ENCODE data around the gene HDAC9. TPM values are rescaled to one million over a fixed set of nuclear protein-coding genes. Genes with fewer than 3 reads are reported as not detected.

The HDAC9 gene
- total RNA-seq, 1 experiment from 2014 or later, result 2.5 TPM

DNA sequence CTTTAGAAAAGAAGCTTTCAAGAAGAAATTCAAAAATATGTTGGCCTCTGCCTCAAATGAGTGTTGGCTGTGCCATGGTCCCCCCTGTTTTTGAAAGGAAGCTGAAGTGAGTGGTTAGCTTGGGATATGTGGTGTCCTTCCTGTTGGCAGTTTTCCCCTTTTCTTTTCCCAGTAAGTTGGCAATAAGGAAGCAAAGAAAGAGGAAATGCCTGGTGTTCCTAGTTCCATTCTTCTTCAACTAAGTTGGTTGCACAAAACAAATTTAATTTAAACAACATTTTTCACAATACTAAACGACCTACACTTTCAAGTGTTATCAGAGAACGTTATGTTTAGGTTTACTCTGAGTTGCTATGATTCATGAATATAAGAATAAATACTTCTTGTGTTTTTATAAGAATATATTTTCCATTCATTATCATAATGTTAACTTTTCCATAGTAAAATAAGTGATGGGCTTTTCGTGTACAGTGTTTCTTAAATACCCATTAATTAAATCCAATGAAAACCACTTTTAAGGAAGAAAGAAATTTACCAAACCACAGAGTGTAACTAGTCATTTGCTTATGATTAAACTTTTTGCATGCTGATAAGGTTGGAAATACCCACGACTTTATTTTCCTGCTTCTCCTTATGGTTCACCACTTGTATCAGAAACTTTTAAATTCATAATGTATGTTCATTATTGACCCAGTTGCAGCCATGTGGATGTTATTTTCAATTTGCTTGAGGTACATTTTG, 7.7 kb downstream of the HDAC9 start:
- peaks cover 3% of the 10 kb centered on the region for H3K4me1 ChIP-seq
- no peak overlapping the region for H3K27ac ChIP-seq

DNA sequence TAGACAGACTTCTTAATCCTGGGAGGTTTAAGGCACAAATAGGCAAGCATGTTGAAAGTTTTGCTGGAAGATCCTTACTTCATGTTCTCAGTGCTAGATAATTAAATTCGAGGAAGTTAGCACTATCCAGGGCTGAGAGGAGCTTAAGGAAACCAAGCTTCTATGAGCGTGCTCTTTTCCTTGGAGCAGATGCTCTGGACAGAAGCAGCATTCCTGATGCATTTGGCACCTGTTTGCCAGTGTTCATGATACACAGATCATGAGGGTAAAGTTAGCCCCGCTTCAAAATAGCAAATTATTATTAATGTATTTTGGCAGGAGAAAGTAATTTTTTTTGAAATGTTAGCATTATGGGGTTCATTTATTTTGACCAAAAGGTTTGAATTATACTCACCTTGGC, 9.4 kb downstream of the HDAC9 start:
- no peaks in the 10 kb centered on the region for H3K36me3 ChIP-seq
- H3K9me3 ChIP-seq (replicated peaks), result no peaks in the 10 kb centered on the region
- peaks cover 17% of the 10 kb centered on the region for H3K4me1 ChIP-seq
- no peak for DNase-seq
- H3K27me3 ChIP-seq, result no peaks in the 10 kb centered on the region
- H3K27ac ChIP-seq, result no peak overlapping the region
- no peak overlapping the region for H3K4me3 ChIP-seq

More for the DNA sequence above, 7.7 kb downstream of the HDAC9 start:
- DNase-seq, result no peak
- Histone ChIP-seq H3K4me3 (no peak overlapping the region), H3K9me3 (replicated peaks) (no peaks in the 10 kb centered on the region), H3K36me3 (no peaks in the 10 kb centered on the region), H3K27me3 (no peaks in the 10 kb centered on the region)

DNA sequence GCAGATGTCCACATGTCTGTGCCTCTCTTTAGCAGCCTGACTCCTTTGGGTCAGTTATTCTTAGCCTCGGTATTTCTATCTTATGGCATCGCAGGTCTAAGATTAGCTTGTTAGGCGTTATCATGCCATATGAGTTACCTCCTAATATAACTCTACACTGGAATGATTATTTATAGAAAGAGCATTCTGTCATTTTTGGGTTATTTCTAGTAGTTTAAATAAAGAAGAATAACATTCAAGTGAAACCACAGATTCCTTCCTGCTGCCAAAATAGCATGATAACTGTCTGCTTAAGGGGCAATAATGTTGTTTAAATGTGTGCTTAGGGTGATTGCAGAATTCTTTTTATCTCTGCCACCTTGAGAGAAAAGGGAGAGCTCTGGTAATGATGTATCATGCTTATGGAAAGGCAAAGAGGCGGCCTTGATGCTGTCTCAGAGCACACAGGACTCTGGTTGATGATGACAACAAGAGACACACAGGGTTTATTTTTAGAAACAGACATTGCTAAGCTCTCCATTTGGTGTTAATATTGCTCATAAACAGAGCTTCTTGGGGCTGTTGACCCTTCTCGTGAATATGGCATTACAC, 10.4 kb downstream of the HDAC9 start:
- no peak for DNase-seq

DNA sequence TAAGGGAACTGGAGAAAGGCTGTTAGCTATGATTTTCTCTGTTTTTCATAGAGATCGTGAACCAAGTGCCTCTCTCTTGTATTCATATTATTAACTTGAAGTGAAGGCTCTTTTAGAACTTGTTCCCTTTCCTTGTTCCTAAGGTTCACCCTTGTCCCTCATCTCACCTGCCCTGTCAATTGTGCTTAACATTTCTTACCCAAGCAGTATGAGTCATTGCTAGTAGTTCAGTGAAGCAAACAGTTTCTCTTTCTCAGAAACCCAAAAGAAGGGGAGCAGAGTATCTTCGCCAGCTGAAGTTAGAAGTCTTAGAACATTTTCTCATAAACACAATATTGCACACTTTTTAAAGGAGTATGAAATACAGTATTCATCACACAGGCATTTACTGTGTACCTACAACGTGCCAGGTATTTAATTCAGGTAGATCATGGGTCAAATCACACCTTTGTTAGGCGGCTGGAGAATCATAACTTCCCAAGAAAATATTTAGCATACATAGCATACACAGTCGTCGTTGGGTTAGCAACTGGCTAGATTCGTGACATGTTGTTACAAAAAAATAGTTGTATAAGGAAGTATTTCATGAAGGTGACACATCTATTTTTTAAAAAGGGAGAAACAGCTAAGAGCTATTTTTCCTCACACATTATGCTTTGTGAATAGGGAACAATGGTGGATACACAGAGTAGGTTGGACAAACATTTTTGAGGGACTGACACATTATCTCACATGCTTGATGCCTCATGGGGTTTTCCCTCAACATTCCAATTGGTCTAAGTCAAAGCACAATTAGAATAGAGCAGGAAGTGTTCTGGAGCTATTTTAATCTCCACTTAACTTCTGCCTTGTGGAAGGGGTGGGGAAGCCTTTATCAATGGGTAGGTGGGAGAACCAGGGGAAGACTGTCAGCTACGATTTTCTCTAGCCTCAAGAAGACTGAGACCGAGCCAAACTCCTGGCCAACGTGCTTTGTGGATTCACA, 13.2 kb downstream of the HDAC9 start:
- DNase-seq, result peak; percentile 27 to 53

More for the DNA sequence above, 10.4 kb downstream of the HDAC9 start:
- Histone ChIP-seq H3K27ac (no peak overlapping the region), H3K36me3 (no peaks in the 10 kb centered on the region), H3K9me3 (replicated peaks) (no peaks in the 10 kb centered on the region), H3K4me1 (peaks cover 17% of the 10 kb centered on the region), H3K4me3 (no peak overlapping the region), H3K27me3 (no peaks in the 10 kb centered on the region)

DNA sequence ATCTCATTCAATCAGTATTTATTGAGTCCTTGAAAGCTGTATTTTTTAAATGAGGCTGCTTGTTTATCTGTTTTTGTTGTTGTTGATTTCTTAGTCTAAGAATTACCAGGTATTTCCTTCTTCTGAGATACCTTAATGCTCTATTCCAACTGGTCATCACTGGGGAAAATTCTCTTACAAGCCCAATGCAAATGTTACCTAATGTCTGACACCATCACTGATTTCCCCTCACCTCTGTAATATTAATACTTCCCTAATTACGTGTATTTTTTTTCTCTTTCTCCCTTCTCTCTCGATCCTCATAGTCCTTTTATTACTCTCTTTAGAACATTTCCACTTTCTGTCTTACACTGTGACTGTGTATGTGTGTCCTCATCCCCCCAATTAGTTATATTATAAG, 13.9 kb downstream of the HDAC9 start:
- peak overlapping the region; percentile 25 for H3K4me3 ChIP-seq
- peaks cover 17% of the 10 kb centered on the region for H3K4me1 ChIP-seq
- no peaks in the 10 kb centered on the region for H3K36me3 ChIP-seq
- no peaks in the 10 kb centered on the region for H3K9me3 ChIP-seq (replicated peaks)
- H3K27ac ChIP-seq, result peak overlapping the region; percentile 63
- H3K27me3 ChIP-seq, result no peaks in the 10 kb centered on the region
- no peak for DNase-seq

More for the DNA sequence above, 13.2 kb downstream of the HDAC9 start:
- Histone ChIP-seq H3K27ac (peak overlapping the region; percentile 63), H3K4me1 (peaks cover 17% of the 10 kb centered on the region), H3K27me3 (no peaks in the 10 kb centered on the region), H3K36me3 (no peaks in the 10 kb centered on the region), H3K4me3 (peak overlapping the region; percentile 25), H3K9me3 (replicated peaks) (no peaks in the 10 kb centered on the region)

DNA sequence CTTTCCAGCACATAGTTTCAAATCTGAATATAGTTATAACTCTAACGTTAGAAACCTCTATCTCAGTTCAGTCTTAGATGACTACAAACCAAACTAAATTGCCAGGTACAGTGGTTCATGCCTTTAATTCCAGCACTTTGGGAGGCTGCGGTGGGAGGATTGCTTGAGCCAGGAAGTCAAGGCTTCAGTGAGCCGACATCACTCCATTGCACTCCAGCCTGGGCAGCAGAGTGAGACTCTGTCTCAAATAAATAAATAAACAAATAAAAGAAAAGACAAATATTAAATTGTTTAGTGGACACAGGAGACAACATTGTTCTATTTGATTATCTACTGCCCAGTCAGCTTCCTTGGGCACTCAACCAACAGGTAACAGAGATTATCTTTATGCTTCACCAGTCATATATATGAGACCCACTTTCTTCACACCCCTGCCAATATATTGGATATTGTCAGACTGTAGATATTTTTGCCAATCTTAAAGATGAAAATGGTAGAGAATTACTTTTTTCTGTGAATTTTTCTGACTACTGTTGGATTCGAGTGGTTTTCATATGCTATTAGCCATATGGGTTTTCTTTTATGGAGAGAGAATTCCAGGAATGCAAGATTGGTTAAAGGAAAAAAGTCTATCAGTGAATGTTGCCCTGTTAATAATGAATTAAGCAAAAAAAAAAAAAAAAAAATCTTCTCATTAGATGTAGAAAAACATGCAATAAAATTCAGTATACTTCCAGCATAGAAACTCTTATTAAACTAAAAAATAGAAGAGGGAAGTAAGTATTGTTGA, 16.0 kb downstream of the HDAC9 start:
- DNase-seq, result no peak
- Histone ChIP-seq H3K27me3 (no peaks in the 10 kb centered on the region), H3K4me3 (no peak overlapping the region), H3K9me3 (replicated peaks) (no peaks in the 10 kb centered on the region), H3K27ac (no peak overlapping the region), H3K4me1 (peaks cover 17% of the 10 kb centered on the region), H3K36me3 (no peaks in the 10 kb centered on the region)

DNA sequence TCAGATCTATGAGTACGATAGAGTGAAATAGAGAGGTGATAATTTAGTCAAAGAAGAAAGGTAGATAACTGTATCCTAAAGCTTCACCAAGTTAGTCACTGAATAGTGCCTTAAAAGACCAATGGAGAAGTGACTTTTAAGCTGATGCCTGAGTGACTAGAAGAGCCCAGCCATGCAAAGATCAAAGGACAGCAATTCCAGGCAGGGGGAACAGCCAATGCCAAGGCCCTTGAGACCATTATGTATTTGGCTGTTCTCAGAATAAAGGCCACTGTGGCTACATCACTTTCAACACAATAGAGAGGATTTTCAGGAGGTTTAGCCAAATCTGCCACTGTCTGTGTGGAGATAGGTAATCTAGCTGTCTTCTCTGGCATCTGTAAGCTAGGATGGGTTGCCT, 17.8 kb downstream of the HDAC9 start:
- Histone ChIP-seq H3K4me3 (no peak overlapping the region), H3K27me3 (no peaks in the 10 kb centered on the region), H3K4me1 (peaks cover 14% of the 10 kb centered on the region), H3K27ac (no peak overlapping the region), H3K36me3 (no peaks in the 10 kb centered on the region), H3K9me3 (replicated peaks) (no peaks in the 10 kb centered on the region)
- no peak for DNase-seq

DNA sequence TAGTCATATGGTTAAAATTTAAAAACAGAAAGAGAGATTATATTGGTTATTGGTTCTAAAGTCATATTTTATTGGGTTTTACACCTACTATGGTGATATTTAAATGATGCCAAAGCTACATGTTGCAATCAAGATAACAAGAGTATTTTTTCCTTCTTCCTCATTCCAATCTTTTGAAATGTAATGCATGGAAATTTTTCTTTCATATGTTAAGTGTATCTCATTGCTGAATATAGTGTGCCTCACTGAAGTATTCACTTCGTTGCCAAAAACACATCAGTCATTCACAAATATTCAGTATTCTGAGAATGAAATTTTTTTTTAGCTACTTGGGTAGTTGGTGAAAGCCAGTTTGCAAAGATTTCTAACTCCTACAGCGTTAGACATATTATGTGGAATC, 19.5 kb downstream of the HDAC9 start:
- Histone ChIP-seq H3K4me1 (no peaks in the 10 kb centered on the region), H3K4me3 (no peak overlapping the region), H3K9me3 (replicated peaks) (no peaks in the 10 kb centered on the region), H3K36me3 (no peaks in the 10 kb centered on the region), H3K27me3 (no peaks in the 10 kb centered on the region), H3K27ac (no peak overlapping the region)
- DNase-seq, result no peak

DNA sequence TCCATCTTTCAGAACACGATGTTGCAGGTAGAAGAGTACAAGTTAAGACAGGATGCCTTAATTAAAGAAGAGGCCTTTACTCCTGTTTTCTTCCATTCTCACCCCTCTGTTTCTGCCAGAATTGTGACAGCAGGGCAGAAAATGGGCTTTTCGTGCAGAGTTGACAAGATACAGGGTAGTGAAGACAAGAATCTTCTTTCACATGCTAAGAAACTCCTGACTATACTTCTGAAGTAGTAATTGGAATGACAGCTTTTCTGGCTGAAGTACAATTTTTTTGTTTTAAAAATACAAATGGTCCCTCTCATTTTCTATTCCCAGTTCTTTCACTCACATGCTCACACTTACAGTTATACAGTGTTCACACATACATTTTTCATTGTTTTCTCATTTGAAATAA, 22.1 kb downstream of the HDAC9 start:
- Histone ChIP-seq H3K9me3 (replicated peaks) (no peaks in the 10 kb centered on the region), H3K27me3 (no peaks in the 10 kb centered on the region), H3K4me1 (no peaks in the 10 kb centered on the region), H3K4me3 (no peak overlapping the region), H3K27ac (no peak overlapping the region), H3K36me3 (no peaks in the 10 kb centered on the region)
- DNase-seq, result no peak

DNA sequence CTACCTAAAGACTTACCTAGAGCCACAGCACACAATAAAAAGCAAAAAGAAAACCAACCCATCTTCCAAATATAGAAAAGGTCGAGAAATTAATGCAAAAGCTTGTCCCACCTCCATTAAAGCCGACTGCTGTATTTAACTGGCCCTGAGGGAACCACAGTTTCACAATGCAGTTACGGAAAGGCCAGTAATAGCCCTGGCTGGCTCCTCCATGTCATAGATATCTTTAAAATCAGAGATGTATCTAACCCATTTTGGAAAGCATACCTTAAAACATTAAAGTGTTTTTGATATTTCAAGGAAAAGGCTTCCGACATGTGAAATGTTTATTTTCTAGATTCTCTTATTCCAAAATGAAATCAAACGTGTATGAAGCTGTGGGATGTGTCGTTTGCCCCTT, 23.0 kb downstream of the HDAC9 start:
- Histone ChIP-seq H3K4me3 (no peak overlapping the region), H3K4me1 (no peaks in the 10 kb centered on the region), H3K36me3 (no peaks in the 10 kb centered on the region), H3K27me3 (no peaks in the 10 kb centered on the region), H3K27ac (no peak overlapping the region), H3K9me3 (replicated peaks) (no peaks in the 10 kb centered on the region)
- DNase-seq, result no peak

DNA sequence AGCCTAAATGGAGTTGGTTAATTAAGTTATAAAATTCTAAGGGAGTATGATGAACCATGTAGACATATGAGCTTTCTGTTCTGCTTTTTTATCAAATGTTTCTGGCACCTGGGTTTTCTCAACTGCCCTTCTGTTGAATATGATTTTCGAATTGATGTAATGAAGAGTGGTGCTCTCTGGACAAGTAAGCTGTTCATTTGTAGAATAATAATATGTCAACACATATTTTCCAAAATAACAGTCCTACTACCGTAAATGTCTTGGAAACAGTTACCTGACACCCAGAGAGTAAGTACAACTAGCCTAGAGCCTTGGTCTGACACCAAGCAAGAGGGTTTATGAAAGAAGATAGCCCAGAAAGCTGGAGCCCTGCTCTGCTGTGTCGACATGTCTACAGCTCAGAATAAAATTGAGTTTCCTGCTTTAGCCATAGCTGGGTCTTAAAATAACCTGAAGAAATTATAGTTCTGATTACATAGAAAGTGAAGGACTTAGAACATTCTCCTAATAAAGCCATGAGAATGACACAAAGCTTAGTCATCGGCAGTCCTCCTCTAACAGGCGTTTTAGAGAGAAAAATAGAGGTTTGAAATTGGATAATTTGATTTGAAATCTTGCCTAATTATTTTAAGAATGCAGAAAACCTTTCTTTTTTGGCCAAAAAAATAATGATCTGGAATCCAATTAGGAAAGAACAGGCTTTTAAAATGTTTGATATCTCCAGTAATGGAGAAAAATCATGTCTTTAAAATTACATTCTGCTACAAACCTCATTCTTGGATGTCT, 25.1 kb downstream of the HDAC9 start:
- H3K4me1 ChIP-seq, result no peaks in the 10 kb centered on the region
- no peak overlapping the region for H3K27ac ChIP-seq
- no peak for DNase-seq
- no peaks in the 10 kb centered on the region for H3K27me3 ChIP-seq
- no peak overlapping the region for H3K4me3 ChIP-seq
- no peaks in the 10 kb centered on the region for H3K9me3 ChIP-seq (replicated peaks)
- no peaks in the 10 kb centered on the region for H3K36me3 ChIP-seq

DNA sequence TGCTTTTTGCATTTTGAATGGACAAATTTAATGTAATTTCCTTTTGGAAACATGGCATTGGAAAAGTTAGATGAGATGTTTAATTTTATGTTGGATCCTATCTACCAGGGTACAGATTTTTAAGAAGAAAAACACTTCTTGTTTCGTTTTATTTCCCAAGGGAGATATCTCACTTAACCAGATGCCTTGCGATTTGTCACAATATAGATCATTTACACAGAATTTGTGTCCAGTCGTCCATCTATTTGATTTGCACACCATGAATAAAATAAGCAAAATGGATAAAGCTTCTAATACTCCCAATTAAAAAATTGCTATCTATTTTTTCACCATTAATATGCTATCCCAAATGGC, 25.7 kb downstream of the HDAC9 start:
- no peak for DNase-seq
- Histone ChIP-seq H3K9me3 (replicated peaks) (no peaks in the 10 kb centered on the region), H3K4me3 (no peak overlapping the region), H3K27me3 (no peaks in the 10 kb centered on the region), H3K4me1 (no peaks in the 10 kb centered on the region), H3K36me3 (no peaks in the 10 kb centered on the region), H3K27ac (no peak overlapping the region)

DNA sequence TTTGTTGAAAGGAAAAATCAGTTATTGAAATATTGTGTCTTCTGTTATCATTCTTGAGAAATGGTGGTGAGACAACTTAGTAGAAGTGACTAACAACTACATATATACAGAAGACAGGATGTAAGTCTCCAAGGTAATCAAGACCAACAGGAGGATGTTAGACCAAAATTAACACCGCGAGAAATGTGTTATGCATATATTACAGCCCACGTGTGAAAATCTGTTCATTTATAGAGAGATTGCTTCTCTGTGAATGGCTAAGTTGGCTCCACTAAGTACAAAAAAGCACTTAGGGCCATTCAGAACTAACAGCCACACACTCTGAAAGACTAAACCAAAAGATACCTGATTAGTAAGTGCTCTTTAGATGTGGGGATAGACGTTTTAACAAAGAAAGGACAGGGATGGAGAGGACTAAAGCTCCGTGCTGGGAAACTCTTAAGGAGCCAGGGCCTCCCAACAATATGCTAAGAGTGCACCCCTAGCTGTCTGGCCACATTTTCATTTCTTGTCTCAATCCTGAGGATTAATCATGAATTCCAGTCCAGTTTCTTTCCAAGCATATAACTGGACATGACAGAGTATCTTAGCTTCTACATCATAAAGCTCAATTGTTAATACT, 26.5 kb downstream of the HDAC9 start:
- H3K27me3 ChIP-seq, result no peaks in the 10 kb centered on the region
- H3K27ac ChIP-seq, result no peak overlapping the region
- H3K4me3 ChIP-seq, result no peak overlapping the region
- no peaks in the 10 kb centered on the region for H3K4me1 ChIP-seq
- H3K36me3 ChIP-seq, result no peaks in the 10 kb centered on the region
- no peak for DNase-seq
- H3K9me3 ChIP-seq (replicated peaks), result no peaks in the 10 kb centered on the region

Measured in SJCRH30 (cell line).